ENCODE measurements around the gene ETNK1. TPM values are rescaled to one million over a fixed set of nuclear protein-coding genes. Genes with fewer than 3 reads are reported as not detected.

Gene ETNK1
- total RNA-seq, 4 donors from 2014 or later = 15.3 to 33.3 (median 28.5) TPM

- Histone ChIP-seq H3K27me3 (no peaks in the 10 kb centered on the region), H3K4me3 (no peak overlapping the region), H3K4me1 (peaks cover 0 to 24% (median 0%) of the 10 kb centered on the region in 3 donors), H3K9me3 (no peaks in the 10 kb centered on the region), H3K27ac (no peak overlapping the region), H3K36me3 (peaks cover 0 to 31% of the 10 kb centered on the region in 2 donors)
- ATAC-seq = no peak
- TF ChIP-seq POLR2A (IDR thresholded peaks at IDR 0.05) (no peak), CTCF (IDR thresholded peaks at IDR 0.05) (no peak), EP300 (IDR thresholded peaks at IDR 0.05) (no peak), POLR2AphosphoS5 (IDR thresholded peaks at IDR 0.05) (no peak)
- WGBS, 2 donors (ENCODE audit: low coverage in 1 of 2) = 75 to 100% methylated on average over 1 of the region's 1 CpG
Observed at GRCh38 chr12:22683131-22683530, 58.2 kb downstream of the ETNK1 start.

GRCh38 chr12:22684140-22685118 lies 59.5 kb downstream of the ETNK1 start:
- Histone ChIP-seq H3K4me1 (peaks cover 0 to 28% (median 0%) of the 10 kb centered on the region in 3 donors), H3K27ac (no peak overlapping the region), H3K27me3 (no peaks in the 10 kb centered on the region), H3K9me3 (no peaks in the 10 kb centered on the region), H3K36me3 (peaks cover 0 to 18% of the 10 kb centered on the region in 2 donors), H3K4me3 (no peak overlapping the region)
- TF ChIP-seq POLR2A (IDR thresholded peaks at IDR 0.05) = no peak
- no peak for TF ChIP-seq POLR2AphosphoS5 (IDR thresholded peaks at IDR 0.05)
- no peak for TF ChIP-seq EP300 (IDR thresholded peaks at IDR 0.05)
- peak; percentile 39 to 64 (median 50) for TF ChIP-seq CTCF (IDR thresholded peaks at IDR 0.05)
- 51 to 60% methylated on average over 5 of the region's 5 CpGs for WGBS, 2 donors (ENCODE audit: low coverage in 1 of 2)
- peak; percentile 39 for ATAC-seq

GRCh38 chr12:22686193-22686592 lies 61.2 kb downstream of the ETNK1 start:
- Histone ChIP-seq H3K27ac (no peak overlapping the region), H3K4me1 (peaks cover 0 to 28% (median 0%) of the 10 kb centered on the region in 3 donors), H3K9me3 (no peaks in the 10 kb centered on the region), H3K27me3 (no peaks in the 10 kb centered on the region), H3K4me3 (no peak overlapping the region), H3K36me3 (peaks cover 0 to 6% of the 10 kb centered on the region in 2 donors)
- 70 to 92% methylated on average over 1 of the region's 1 CpG for WGBS, 2 donors (ENCODE audit: low coverage in 1 of 2)
- no peak for ATAC-seq
- TF ChIP-seq POLR2AphosphoS5 (IDR thresholded peaks at IDR 0.05) (no peak), EP300 (IDR thresholded peaks at IDR 0.05) (no peak), CTCF (IDR thresholded peaks at IDR 0.05) (no peak), POLR2A (IDR thresholded peaks at IDR 0.05) (no peak)

GRCh38 chr12:22687361-22688076 lies 62.5 kb downstream of the ETNK1 start:
- Histone ChIP-seq H3K36me3 (no peaks in the 10 kb centered on the region), H3K4me3 (no peak overlapping the region), H3K27ac (peak overlapping the region in 1 of 4 donors; percentile 15), H3K27me3 (no peaks in the 10 kb centered on the region), H3K4me1 (peaks cover 0 to 28% (median 0%) of the 10 kb centered on the region in 3 donors), H3K9me3 (no peaks in the 10 kb centered on the region)
- no peak for ATAC-seq
- WGBS, 2 donors (ENCODE audit: low coverage in 1 of 2) = 51 to 61% methylated on average over 5 of the region's 5 CpGs
- no peak for TF ChIP-seq POLR2A (IDR thresholded peaks at IDR 0.05)
- TF ChIP-seq EP300 (IDR thresholded peaks at IDR 0.05) = no peak
- TF ChIP-seq POLR2AphosphoS5 (IDR thresholded peaks at IDR 0.05) = no peak
- TF ChIP-seq CTCF (IDR thresholded peaks at IDR 0.05) = no peak

Measured in gastroesophageal sphincter (tissue), 4 donors.